ENCODE measurements around the gene ASTN2. TPM values are rescaled to one million over a fixed set of nuclear protein-coding genes. Genes with fewer than 3 reads are reported as not detected.

The ASTN2 gene
- total RNA-seq, 1 donor from 2014 or later, result 12.2 TPM

DNA sequence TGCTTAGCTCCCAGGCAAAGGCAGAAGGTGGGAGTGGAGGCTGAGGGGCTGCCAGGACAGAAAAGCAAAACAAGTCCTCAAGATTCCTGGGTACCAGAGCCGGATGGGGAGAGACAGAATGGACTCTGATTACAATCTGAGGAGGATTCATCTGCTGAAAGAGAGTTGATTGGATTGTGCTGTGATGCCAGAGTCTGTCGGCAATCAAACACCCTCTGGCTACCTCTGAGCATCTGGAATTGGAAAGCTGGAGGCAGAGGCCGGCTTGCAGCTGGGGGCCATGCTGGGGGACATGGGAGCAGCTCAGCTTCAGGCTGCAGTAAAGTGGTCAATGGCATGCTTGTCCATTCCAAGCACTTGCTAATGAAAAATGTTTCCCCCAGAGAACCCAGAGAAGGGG is 59.3 kb downstream of the ASTN2 start:
- Histone ChIP-seq H3K36me3 (ENCODE audit: control insufficient read depth, insufficient read depth, low read length) (no peaks in the 10 kb centered on the region), H3K4me3 (ENCODE audit: low read depth, low read length) (no peak overlapping the region), H3K27me3 (ENCODE audit: control insufficient read depth, insufficient read depth, low read length) (no peaks in the 10 kb centered on the region)
- no peak for DNase-seq (ENCODE audit: low read depth)
- no peak for TF ChIP-seq CTCF (IDR thresholded peaks at IDR 0.05; ENCODE audit: insufficient read depth, low read length, poor library complexity, severe bottlenecking)

DNA sequence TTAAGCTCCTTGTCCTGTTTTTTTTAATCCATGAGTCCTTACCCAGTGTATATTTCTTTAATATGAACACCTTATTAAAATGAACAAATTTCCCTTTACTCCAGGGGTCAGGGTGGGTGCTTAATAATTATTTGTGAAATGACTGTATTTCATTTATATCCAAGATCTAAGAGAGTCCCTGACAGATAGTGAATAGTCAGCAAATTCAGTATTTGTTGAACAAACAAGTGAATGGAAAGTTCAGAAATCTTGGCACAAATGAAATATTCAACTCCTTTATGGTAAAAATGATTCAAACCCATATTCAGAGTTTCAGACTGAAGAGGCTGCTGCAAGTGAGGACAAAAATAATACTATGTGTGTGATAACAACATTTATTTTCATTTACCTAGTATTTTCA is 59.9 kb downstream of the ASTN2 start:
- TF ChIP-seq CTCF (IDR thresholded peaks at IDR 0.05; ENCODE audit: insufficient read depth, low read length, poor library complexity, severe bottlenecking), result no peak
- no peaks in the 10 kb centered on the region for H3K27me3 ChIP-seq (ENCODE audit: control insufficient read depth, insufficient read depth, low read length)
- no peak for DNase-seq (ENCODE audit: low read depth)
- H3K36me3 ChIP-seq (ENCODE audit: control insufficient read depth, insufficient read depth, low read length), result no peaks in the 10 kb centered on the region
- no peak overlapping the region for H3K4me3 ChIP-seq (ENCODE audit: low read depth, low read length)

GRCh38 chr9:117354244-117354847 is 60.5 kb downstream of the ASTN2 start:
- no peak for TF ChIP-seq CTCF (IDR thresholded peaks at IDR 0.05; ENCODE audit: insufficient read depth, low read length, poor library complexity, severe bottlenecking)
- DNase-seq (ENCODE audit: low read depth), result no peak
- H3K4me3 ChIP-seq (ENCODE audit: low read depth, low read length), result no peak overlapping the region
- H3K27me3 ChIP-seq (ENCODE audit: control insufficient read depth, insufficient read depth, low read length), result no peaks in the 10 kb centered on the region
- H3K36me3 ChIP-seq (ENCODE audit: control insufficient read depth, insufficient read depth, low read length), result no peaks in the 10 kb centered on the region

GRCh38 chr9:117344892-117345660 is 69.8 kb downstream of the ASTN2 start:
- DNase-seq (ENCODE audit: low read depth), result no peak
- TF ChIP-seq CTCF (IDR thresholded peaks at IDR 0.05; ENCODE audit: insufficient read depth, low read length, poor library complexity, severe bottlenecking), result no peak
- H3K27me3 ChIP-seq (ENCODE audit: control insufficient read depth, insufficient read depth, low read length), result no peaks in the 10 kb centered on the region

GRCh38 chr9:117343427-117343826 is 71.4 kb downstream of the ASTN2 start:
- Histone ChIP-seq H3K4me3 (ENCODE audit: low read depth, low read length) (no peak overlapping the region), H3K27me3 (ENCODE audit: control insufficient read depth, insufficient read depth, low read length) (no peaks in the 10 kb centered on the region), H3K36me3 (ENCODE audit: control insufficient read depth, insufficient read depth, low read length) (no peaks in the 10 kb centered on the region)
- DNase-seq (ENCODE audit: low read depth), result no peak
- TF ChIP-seq CTCF (IDR thresholded peaks at IDR 0.05; ENCODE audit: insufficient read depth, low read length, poor library complexity, severe bottlenecking), result no peak

More at GRCh38 chr9:117344892-117345660, 69.8 kb downstream of the ASTN2 start:
- Histone ChIP-seq H3K4me3 (ENCODE audit: low read depth, low read length) (no peak overlapping the region), H3K36me3 (ENCODE audit: control insufficient read depth, insufficient read depth, low read length) (no peaks in the 10 kb centered on the region)
